Fibroblast of lung (primary cell): ENCODE data around the gene RARG.

Experiments
- EZH2 ChIP-seq: IDR thresholded peaks from 2 replicates; pipeline ENCODE4 v1.5.1; 2012; ENCODE audit warnings: low read length, control low read depth, mild to moderate bottlenecking; ENCODE audit errors: missing control alignments
- TF ChIP-seq, protein P1 (sequence below), 2 donors: IDR thresholded peaks in 1 of 2; conservative IDR thresholded peaks in 1 of 2; 1 replicate in 1 of 2; 2 replicates in 1 of 2; pipeline ENCODE4 v1.5.1; 2011 to 2012; ENCODE audit warnings: low read length in 2 of 2, control low read depth in 1 of 2, inconsistent platforms in 1 of 2, low read depth in 1 of 2, mild to moderate bottlenecking in 1 of 2

- TF ChIP-seq, protein P1, sequence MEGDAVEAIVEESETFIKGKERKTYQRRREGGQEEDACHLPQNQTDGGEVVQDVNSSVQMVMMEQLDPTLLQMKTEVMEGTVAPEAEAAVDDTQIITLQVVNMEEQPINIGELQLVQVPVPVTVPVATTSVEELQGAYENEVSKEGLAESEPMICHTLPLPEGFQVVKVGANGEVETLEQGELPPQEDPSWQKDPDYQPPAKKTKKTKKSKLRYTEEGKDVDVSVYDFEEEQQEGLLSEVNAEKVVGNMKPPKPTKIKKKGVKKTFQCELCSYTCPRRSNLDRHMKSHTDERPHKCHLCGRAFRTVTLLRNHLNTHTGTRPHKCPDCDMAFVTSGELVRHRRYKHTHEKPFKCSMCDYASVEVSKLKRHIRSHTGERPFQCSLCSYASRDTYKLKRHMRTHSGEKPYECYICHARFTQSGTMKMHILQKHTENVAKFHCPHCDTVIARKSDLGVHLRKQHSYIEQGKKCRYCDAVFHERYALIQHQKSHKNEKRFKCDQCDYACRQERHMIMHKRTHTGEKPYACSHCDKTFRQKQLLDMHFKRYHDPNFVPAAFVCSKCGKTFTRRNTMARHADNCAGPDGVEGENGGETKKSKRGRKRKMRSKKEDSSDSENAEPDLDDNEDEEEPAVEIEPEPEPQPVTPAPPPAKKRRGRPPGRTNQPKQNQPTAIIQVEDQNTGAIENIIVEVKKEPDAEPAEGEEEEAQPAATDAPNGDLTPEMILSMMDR (conservative IDR thresholded peaks at IDR 0.05 in 1 of 2, IDR thresholded peaks at IDR 0.05 in 1 of 2; ENCODE audit: low read depth in 1 of 2, low read length in 2 of 2) = no peak
- TF ChIP-seq EZH2 = no peak
Measured at GRCh38 chr12:53193985-53194716, 37.9 kb downstream of the RARG start.
